DMS153 treated with DMSO at 0.1 percent for 48 hours (cell line): ENCODE results near the gene RAX2.
"Not testable (repeated sequence)": the region's sequence is repeated elsewhere in the genome, so short reads cannot be mapped to it uniquely, and the experiment has no call there.

Experiments
- DNase-seq: peaks from one replicate; lab custom pipeline; 2025; ENCODE audit not compliant: unreplicated experiment; lab: John Stamatoyannopoulos, UW

The RAX2 gene

DNA sequence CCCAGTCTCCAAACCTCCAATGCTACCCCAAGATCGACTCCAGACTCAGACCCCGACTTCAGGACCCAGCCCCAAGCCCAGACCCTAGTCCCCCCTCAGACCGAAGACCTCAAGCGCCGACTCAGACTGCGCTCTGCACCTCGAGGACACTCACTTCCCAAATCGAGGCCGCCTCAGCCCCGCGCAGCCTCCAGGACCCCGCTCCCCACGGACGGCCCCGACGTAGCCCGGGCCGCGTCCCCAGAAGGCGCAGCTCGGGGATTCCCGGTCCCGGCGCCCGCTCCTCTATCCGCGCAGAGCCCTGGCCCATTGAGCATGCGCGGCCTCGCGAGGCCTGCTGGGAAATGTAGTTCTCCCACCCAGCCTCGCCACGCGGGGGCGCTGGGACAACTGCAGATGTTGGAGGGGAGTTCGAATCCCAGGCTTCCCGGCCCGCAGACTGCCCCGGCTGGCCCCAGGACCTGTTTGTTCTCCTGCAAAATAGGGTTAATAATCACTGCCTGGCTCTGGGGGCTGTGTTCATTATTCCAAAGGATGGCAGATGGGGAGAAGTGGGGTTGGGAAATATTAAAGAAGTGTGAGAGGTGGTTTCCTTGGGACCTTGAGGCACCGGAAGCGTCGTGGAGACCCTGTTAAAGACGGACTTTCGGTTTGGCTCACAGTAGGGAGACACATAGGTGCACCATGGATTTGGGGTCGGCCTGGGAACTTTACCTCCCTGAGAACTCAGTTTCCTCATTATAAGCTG lies 10.5 kb downstream of the RAX2 start, which contains the start of gene APBA3:
Gene APBA3, minus strand, starts transcription at position 311 of the 748 bp plus-strand sequence. CDS start 1,428 bp downstream, outside the sequence.
- peak; percentile 69 for DNase-seq

DNA sequence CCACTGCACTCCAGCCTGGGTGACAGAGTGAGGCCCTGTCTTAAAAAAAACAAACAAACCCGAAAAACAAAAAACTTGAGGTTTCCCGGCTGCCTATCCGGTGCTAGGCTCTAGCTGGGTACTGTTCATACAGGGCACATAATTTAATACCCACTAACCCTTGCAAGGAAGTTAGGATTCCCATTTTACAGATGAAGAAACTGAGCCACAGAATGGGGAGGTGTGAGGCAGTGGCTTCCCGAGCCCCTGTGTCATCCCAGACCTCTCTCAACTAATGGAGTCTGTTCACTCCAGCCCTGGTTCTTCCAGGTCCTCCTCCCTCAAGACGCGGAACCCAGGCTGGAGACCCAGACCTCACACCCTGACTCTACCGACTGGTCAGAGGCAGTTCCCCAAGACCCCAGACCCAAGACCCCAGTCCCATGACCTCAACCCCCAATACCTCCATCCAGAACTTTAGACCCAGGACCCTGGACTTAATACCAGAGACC lies 11.1 kb downstream of the RAX2 start:
- no peak for DNase-seq

DNA sequence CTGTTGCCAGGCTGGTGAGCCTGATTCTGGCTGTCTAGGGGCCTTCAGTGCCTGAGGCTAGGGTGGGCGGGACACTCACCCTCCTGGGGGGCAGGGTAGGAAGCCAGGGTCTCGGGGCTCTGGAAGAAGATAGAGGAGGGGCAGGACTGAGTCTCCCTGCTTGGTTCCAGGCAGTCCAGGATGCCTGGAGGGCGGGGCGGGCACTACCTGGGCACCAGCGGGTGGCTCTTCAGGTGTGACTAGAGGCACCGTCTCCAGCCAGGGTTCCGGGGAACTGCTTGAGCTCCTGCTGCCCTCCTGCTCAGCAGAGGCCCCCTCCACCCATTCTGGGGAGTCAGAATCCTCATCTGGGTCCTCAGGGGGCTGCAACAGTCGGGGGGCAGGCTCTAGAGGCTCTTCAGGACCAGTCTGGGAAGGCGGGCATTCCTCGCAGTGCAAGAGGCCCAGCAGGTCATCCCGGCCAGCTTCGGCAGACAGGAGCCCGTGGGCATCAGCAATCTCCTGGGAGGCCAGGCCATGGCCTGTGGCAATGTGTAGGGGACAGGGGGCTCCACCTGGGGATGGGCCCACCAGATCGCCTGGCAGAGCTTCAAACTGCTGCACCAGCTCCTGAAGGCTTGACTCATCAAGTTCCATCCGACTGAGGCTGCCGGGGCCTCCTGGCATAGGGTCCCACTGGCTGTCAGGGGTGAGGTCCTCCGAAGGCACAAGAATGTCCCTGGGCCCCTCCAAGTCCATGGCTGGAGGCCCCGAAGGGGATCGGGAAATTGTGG lies 12.4 kb downstream of the RAX2 start:
- no peak for DNase-seq

DNA sequence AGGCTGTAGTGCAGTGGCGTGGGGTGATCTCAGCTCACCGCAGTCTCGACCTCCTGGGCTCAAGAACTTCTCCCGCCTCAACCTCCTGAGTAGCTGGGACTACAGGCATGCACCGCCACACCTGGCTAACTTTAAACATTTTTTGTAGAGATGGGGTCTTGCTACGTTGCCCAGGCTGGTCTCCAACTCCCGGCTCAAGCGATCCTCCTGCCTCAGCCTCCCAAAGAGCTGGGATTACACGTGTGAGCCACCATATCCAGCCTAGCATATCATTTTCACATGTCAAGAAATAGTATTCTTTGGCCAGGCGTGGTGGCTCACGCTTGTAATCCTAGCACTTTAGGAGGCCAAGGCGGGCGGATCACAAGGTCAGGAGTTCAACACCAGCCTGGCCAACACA lies 13.7 kb downstream of the RAX2 start:
- DNase-seq = not testable (repeated sequence)

DNA sequence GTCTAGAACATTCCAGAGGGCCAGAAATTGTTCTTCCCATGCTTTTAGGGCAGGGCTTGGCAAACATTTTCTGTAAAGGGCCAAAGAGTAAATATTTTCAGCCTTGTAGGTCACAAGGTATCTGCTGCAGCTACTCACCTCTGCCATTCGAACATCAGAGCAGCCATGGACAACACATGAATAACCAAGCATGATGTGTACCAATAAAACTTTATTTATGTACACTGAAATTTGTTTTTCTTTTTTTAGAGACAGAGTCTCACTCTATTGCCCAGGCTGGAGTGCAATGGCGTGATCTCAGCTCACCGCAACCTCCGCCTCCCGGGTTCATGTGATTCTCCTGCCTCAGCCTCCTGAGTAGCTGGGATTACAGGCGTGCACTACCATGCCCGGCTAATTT lies 14.3 kb downstream of the RAX2 start:
- DNase-seq = not testable (repeated sequence)

DNA sequence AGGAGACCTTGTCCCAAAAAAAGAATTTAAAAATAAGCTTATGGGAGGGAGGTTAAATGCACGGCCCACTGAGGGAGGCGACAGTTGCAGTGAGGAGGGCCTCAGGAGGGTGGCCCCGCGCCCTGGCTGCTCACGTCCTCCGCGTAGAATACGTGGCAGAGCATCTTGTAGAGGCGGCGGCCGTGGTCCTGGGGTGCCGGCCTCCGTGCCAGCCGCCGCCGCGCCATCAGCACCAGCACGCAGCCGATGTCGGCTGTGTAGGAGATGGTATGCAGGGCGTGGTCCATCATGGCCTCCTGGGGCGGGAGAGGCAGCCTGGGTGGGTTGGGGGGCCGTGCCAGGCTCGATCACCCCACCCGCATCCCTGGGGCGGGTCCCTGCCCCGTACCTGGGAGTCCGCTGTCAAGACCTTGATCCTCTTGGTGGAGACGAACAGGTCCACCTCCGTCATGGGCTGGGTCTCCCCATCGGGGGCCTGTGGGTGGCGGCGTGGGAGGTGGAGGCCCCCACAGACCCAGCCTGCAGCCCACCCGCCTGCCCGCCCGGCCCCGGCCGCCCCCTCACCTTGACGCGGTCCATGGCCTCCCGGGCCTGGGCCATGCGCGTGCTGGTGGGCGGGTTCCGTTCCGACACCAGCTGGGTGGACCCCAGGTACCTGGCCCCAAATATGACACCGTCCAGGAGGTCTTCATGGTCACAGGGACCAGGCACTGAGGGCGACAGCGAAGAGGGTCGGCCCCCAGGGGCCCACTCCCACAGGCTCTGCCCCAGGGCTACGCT lies 18.2 kb downstream of the RAX2 start:
- DNase-seq = no peak

DNA sequence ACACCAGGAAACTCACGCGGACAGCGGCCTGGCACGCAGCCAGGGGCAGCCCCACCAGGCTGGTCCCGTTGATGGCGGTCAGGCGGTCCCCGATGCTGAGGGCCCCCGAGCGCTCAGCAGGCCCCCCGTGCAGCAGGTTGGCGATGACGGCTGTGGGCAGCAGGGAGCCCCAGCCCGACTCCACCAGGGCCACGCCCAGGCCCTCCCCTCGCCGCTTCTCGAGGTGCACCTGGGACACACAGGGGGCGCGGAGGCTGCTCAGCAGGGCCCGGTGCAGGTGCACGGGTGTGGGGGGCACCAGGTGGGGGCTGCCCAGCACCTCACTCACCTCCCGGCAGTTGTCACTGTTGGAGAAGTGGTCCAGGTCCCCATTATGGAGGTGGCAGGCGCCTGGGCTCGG lies 19.5 kb downstream of the RAX2 start:
- DNase-seq = no peak

DNA sequence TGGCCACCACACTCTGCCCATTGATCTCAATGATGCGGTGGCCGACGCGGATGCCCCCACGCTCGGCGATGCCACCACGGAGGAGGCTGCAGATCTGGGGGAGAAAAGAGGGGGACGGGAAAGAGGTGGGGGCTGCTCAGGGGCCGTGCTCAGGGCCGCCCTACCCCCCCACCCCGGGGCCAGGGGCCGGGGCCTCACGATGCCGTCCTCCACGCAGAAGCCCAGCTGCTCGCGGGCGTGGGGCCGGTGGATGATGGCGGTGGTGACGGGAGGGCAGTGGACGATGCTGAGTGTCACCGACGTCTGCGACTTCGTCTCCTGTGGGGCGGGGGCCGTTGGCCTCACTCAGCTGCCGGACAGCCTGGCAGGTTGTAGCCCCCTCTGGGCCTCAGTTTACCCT lies 20.8 kb downstream of the RAX2 start:
- DNase-seq = no peak

DNA sequence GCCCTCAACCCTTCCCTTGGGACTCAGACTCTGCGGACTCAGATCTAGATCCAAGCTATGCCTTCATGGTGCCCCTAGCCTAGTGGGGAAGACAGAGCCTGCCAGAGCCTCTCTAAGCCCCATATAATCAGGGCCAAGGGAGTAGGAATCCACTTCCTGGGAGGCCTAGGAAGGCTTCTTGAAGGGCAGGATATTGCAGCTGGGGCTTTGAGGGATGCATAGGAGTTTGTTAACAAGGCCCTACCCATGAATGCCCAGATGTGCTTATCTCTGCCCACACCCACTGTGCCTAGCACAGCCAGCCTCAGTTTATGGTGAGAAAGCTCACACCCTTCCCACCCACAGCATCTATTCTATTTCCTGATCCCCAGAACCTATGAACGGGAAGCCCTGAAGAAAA lies 21.8 kb downstream of the RAX2 start:
- no peak for DNase-seq

DNA sequence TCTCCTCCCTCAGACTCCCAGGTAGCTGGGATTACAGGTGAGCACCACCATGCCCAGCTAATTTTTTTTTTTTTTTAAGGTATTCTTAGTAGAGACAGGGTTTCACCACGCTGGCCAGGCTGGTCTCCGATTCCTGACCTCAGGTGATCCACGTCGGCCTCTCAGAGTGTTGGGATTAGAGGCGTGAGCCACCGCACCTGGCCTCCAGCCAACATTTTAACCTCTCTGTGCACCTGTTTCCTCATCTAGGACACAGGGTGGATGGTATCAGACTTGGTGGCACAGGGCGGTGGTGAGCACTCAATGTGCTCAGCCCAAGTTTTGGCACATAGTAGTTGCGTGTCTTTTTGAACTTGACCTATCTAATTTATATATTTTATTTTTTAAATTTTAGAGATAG lies 23.1 kb downstream of the RAX2 start:
- no peak for DNase-seq

DNA sequence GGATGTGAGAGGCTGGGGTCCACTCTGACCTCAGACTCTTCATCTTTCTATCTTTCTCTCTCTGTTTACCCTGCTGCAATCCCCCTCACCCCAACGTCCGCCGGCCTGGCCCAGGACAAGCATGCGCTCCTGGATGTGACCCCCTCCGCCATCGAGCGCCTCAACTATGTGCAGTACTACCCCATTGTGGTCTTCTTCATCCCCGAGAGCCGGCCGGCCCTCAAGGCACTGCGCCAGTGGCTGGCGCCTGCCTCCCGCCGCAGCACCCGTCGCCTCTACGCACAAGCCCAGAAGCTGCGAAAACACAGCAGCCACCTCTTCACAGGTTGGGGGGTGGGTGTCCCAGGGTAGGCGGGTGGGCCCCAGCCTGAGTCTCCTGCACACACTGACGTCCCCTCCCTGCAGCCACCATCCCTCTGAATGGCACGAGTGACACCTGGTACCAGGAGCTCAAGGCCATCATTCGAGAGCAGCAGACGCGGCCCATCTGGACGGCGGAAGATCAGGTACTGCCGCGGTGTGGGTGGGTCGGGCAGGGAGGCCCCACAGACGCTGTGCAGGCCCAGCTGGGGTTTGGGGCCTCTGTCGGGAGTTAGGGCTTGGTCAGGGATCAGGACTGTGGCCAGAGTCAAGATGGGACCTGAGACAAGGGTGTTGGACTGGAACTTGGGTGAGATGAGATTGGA lies 25.5 kb downstream of the RAX2 start:
- no peak for DNase-seq

DNA sequence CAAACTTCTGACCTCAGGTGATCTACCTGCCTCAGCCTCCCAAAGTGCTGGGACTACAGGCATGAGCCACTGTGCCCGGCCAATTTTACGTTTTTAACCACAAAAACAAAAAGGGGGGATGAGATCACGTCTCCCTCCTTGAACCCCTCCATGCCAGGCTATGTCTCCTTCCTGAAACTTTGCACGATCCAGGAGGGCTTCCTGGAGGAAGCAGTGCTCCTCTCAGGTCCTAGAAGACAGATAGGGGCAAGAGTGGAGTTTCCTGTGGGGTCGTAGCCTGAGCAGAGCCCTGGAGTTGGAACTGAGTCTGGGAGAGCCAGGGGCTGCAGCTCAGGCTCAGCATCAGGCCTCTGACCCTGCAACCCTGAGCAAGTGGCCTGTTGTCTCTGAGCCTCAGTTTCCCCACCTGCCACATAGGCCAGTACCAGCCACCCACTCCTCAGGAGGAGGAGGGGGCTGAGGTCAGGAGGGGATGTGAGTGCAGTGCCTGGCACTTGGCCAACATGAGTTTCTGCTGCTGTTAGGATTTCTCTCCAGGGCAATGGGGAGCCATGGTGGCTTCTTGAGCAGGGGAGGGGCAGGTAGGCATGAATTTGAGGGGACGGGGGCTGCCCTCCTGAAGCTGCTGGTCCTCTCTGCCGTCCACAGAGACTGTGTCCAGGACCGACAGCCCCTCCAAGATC lies 26.5 kb downstream of the RAX2 start:
- DNase-seq = no peak

DNA sequence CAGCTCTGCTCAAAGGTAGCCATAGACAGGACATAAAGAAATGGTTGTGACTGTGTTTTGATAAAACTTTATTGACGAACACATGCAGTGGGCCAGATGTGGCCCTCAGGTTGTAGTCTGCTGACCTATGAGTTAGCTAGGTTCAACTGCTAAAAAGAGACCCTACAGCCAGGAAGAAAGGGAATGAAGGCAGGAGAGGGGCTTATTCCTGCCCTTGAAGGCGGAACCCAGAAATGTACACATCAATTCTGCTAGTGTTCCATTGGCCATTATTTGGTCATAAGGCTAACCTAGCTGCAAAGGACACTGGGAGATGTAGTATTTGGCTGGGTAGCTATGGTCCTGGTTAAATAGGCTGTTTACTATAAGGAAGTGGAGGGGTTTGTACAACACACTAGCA lies 28.5 kb downstream of the RAX2 start:
- no peak for DNase-seq

DNA sequence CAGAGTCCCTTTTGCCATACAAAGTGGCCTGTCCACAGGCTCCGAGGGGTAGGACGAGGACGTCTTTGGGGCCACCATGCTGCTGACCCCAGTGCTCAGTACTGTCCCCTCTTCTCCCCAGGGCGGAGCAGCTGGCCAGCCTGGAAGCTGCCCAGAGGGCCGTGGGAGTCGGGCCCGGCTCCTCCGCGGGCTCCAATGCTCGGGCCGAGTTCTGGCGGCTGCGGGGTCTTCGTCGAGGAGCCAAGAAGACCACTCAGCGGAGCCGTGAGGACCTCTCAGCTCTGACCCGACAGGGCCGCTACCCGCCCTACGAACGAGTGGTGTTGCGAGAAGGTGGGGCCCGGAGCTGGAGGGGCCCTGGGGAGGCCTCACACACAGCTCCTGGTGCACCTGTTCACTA lies 31.6 kb downstream of the RAX2 start:
- DNase-seq = no peak

DNA sequence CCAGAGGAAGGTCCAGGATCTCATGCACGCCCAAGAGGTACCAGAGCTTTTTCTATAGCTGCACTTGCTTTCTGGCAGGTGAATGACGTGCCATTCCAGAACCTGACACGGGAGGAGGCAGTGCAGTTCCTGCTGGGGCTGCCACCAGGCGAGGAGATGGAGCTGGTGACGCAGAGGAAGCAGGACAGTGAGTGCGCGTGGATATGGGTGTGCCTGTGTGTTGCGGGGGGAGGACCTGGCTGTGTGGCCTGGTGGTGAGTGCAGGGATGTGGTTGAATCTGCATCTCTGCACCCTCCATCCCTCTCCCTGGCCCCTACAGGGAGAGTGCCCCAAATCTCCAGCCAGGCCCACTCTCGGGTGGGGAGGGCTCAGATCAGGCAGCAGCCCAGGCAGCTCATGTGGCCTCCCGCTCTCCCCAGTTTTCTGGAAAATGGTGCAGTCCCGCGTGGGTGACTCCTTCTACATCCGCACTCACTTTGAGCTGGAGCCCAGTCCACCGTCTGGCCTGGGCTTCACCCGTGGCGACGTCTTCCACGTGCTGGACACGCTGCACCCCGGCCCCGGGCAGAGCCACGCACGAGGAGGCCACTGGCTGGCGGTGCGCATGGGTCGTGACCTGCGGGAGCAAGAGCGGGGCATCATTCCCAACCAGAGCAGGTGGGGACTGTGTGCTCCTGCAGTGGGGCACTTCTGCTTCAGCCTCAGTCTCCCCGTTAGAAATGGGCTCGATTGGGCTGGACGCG lies 33.4 kb downstream of the RAX2 start:
- no peak for DNase-seq

DNA sequence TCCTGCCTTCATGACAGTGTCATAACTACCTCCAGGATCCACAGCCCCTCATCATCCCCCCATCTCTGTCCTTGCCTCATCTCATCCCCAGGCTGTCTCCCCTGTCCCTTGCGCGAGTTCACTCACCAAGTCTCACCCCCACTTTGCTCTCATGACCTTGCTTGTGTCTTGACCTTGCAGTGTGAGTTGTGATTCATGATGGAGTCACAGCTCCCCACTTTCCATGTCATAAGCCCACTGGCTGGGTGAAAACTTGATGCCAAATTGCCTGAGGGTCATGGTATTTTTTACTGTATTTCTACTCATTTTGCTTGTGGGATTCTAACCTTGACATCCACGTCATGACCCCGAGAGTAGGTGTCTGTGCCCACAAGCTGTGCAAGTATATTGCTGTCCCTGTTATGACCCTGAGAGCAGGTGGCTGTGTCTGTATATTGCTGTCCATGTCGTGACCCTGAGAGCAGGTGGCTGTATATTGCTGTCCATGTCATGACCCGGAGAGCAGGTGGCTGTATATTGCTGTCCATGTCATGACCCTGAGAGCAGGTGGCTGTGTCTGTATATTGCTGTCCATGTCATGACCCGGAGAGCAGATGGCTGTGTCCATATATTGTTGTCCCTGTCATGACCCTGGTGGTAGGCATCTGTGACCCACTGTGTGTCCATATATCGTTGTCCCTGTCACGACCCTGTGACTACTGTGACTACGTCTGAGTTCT lies 34.4 kb downstream of the RAX2 start:
- DNase-seq = no peak

DNA sequence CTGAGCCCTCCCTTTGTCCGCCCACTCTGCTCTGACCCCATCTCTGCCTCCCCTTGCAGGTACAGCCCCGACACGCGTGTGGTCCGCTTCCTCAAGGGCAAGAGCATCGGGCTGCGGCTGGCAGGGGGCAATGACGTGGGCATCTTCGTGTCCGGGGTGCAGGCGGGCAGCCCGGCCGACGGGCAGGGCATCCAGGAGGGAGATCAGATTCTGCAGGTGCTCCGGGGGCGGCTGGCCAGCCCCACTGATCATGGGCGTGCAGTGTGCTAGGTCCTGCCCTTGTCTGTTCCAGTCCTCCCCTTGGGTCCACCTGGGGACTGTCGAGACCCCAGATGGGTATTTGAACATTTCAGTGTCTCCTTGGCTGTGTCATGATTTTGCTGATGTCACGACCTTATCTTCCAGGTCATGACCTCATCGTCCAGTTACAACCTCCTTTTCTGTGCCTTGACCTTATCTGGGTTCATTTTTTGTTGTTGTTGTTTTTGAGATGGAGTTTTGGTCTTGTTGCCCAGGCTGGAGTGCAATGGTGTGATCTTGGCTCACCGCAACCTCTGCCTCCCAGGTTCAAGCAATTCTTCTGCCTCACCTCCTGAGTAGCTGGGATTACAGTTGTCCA lies 35.8 kb downstream of the RAX2 start:
- no peak for DNase-seq

DNA sequence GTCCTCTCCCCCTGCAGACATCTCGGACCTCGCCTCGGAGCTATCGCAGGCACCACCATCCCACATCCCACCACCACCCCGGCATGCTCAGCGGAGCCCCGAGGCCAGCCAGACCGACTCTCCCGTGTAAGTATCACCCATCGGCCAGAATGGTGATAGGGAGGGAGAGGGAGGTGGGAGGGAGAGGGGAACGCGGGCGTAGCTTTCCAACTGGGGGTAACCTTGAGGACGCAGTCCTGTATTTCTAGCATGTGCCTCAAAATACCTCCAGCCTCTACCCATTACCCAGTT lies 37.8 kb downstream of the RAX2 start:
- DNase-seq = no peak
